ENCODE data around the gene PCBP3.
"Not testable (repeated sequence)": the region's sequence is repeated elsewhere in the genome, so short reads cannot be mapped to it uniquely, and the experiment has no call there.

Gene PCBP3

GRCh38 chr21:45952527-45952926 lies 309.0 kb downstream of the PCBP3 start:
- DNase-seq (ENCODE audit: extremely low read depth in 1 of 2, low read depth in 1 of 2) = not testable (repeated sequence)

GRCh38 chr21:45952974-45953373 lies 309.4 kb downstream of the PCBP3 start:
- no peak for DNase-seq (ENCODE audit: extremely low read depth in 1 of 2, low read depth in 1 of 2)

- no peak for DNase-seq (ENCODE audit: extremely low read depth in 1 of 2, low read depth in 1 of 2)
Observed at GRCh38 chr21:45954261-45954660, 310.7 kb downstream of the PCBP3 start.

- no peak for DNase-seq (ENCODE audit: extremely low read depth in 1 of 2, low read depth in 1 of 2)
Observed at GRCh38 chr21:45954921-45955320, 311.4 kb downstream of the PCBP3 start.

- no peak for DNase-seq (ENCODE audit: extremely low read depth in 1 of 2, low read depth in 1 of 2)
Observed at GRCh38 chr21:45957551-45957950, 314.0 kb downstream of the PCBP3 start.

GRCh38 chr21:45957981-45958600 lies 314.6 kb downstream of the PCBP3 start:
- no peak for DNase-seq (ENCODE audit: extremely low read depth in 1 of 2, low read depth in 1 of 2)

- DNase-seq (ENCODE audit: extremely low read depth in 1 of 2, low read depth in 1 of 2) = no peak
Observed at GRCh38 chr21:45959182-45959581, 315.7 kb downstream of the PCBP3 start.

- no peak for DNase-seq (ENCODE audit: extremely low read depth in 1 of 2, low read depth in 1 of 2)
Observed at GRCh38 chr21:45959779-45960390, 316.4 kb downstream of the PCBP3 start.

- DNase-seq (ENCODE audit: extremely low read depth in 1 of 2, low read depth in 1 of 2) = not testable (repeated sequence)
Observed at GRCh38 chr21:45961408-45961807, 317.9 kb downstream of the PCBP3 start.

- no peak for DNase-seq (ENCODE audit: extremely low read depth in 1 of 2, low read depth in 1 of 2)
Observed at GRCh38 chr21:45962531-45963231, 319.2 kb downstream of the PCBP3 start.

- DNase-seq (ENCODE audit: extremely low read depth in 1 of 2, low read depth in 1 of 2) = no peak
Observed at GRCh38 chr21:45963232-45963570, 319.7 kb downstream of the PCBP3 start.

- DNase-seq (ENCODE audit: extremely low read depth in 1 of 2, low read depth in 1 of 2) = no peak
Observed at GRCh38 chr21:45964649-45965048, 321.1 kb downstream of the PCBP3 start.

- DNase-seq (ENCODE audit: extremely low read depth in 1 of 2, low read depth in 1 of 2) = no peak
Observed at GRCh38 chr21:45965084-45965809, 321.7 kb downstream of the PCBP3 start.

GRCh38 chr21:45966791-45967394 lies 323.4 kb downstream of the PCBP3 start:
- DNase-seq (ENCODE audit: extremely low read depth in 1 of 2, low read depth in 1 of 2) = no peak

- DNase-seq (ENCODE audit: extremely low read depth in 1 of 2, low read depth in 1 of 2) = no peak
Observed at GRCh38 chr21:45969921-45970673, 326.6 kb downstream of the PCBP3 start.

- DNase-seq (ENCODE audit: extremely low read depth in 1 of 2, low read depth in 1 of 2) = peak in 1 of 2 donors; percentile 46
Observed at GRCh38 chr21:45970674-45971615, 327.4 kb downstream of the PCBP3 start.

- DNase-seq (ENCODE audit: extremely low read depth in 1 of 2, low read depth in 1 of 2) = no peak
Observed at GRCh38 chr21:45971616-45972352, 328.3 kb downstream of the PCBP3 start.

- no peak for DNase-seq (ENCODE audit: extremely low read depth in 1 of 2, low read depth in 1 of 2)
Observed at GRCh38 chr21:45972353-45972715, 328.8 kb downstream of the PCBP3 start.
